ENCODE measurements around the gene PCDH9.

PCDH9 gene

GRCh38 chr13:66375756-66376155, 854.4 kb downstream of the PCDH9 start:
- Histone ChIP-seq H3K4me3 (replicated peaks; ENCODE audit: insufficient read depth, low read length) (no peak overlapping the region), H3K27me3 (ENCODE audit: insufficient read depth, poor library complexity, severe bottlenecking) (no peaks in the 10 kb centered on the region), H3K27ac (replicated peaks) (no peak overlapping the region)
- TF ChIP-seq REST (IDR thresholded peaks at IDR 0.05; ENCODE audit: insufficient replicate concordance, low read depth) (no peak), SPI1 (IDR thresholded peaks at IDR 0.05; ENCODE audit: borderline replicate concordance, low read depth) (no peak), GABPA (IDR thresholded peaks at IDR 0.05; ENCODE audit: low read depth) (no peak), POLR2AphosphoS5 (IDR thresholded peaks at IDR 0.05; ENCODE audit: low read depth) (no peak), CTCF (IDR thresholded peaks at IDR 0.05; ENCODE audit: insufficient read depth, low read length) (no peak)
- no peak for DNase-seq (ENCODE audit: low read depth in 1 of 2, low spot score in 1 of 2)

- TF ChIP-seq SPI1 (IDR thresholded peaks at IDR 0.05; ENCODE audit: borderline replicate concordance, low read depth) (no peak), CTCF (IDR thresholded peaks at IDR 0.05; ENCODE audit: insufficient read depth, low read length) (no peak), GABPA (IDR thresholded peaks at IDR 0.05; ENCODE audit: low read depth) (no peak), POLR2AphosphoS5 (IDR thresholded peaks at IDR 0.05; ENCODE audit: low read depth) (no peak), REST (IDR thresholded peaks at IDR 0.05; ENCODE audit: insufficient replicate concordance, low read depth) (no peak)
These were observed 860.5 kb downstream of the PCDH9 start for GRCh38 chr13:66369666-66370065.

GRCh38 chr13:66367356-66367755, 862.8 kb downstream of the PCDH9 start:
- TF ChIP-seq REST (IDR thresholded peaks at IDR 0.05; ENCODE audit: insufficient replicate concordance, low read depth) = no peak
- no peak for TF ChIP-seq SPI1 (IDR thresholded peaks at IDR 0.05; ENCODE audit: borderline replicate concordance, low read depth)
- TF ChIP-seq POLR2AphosphoS5 (IDR thresholded peaks at IDR 0.05; ENCODE audit: low read depth) = no peak
- H3K27me3 ChIP-seq (ENCODE audit: insufficient read depth, poor library complexity, severe bottlenecking) = no peaks in the 10 kb centered on the region
- no peak overlapping the region for H3K27ac ChIP-seq (replicated peaks)
- no peak for DNase-seq (ENCODE audit: low read depth in 1 of 2, low spot score in 1 of 2)
- H3K4me3 ChIP-seq (replicated peaks; ENCODE audit: insufficient read depth, low read length) = no peak overlapping the region

More at GRCh38 chr13:66369666-66370065, 860.5 kb downstream of the PCDH9 start:
- no peak for DNase-seq (ENCODE audit: low read depth in 1 of 2, low spot score in 1 of 2)
- no peak overlapping the region for H3K27ac ChIP-seq (replicated peaks)
- no peaks in the 10 kb centered on the region for H3K27me3 ChIP-seq (ENCODE audit: insufficient read depth, poor library complexity, severe bottlenecking)
- no peak overlapping the region for H3K4me3 ChIP-seq (replicated peaks; ENCODE audit: insufficient read depth, low read length)
